GM18505 (cell line): Measurements from ENCODE around the gene COL5A3.

Source experiments
- ATAC-seq: cut with Tn5 transposase; IDR thresholded peaks from one replicate; pipeline ENCODE4 v1.9.1; 2021; ENCODE audit not compliant: unreplicated experiment
- POLR2A ChIP-seq: IDR thresholded peaks from 4 replicates; pipeline ENCODE4 v1.6.1; 2011; ENCODE audit warnings: borderline replicate concordance; ENCODE audit not compliant: insufficient read depth, insufficient read length; ENCODE audit errors: extremely low read depth

Gene COL5A3

GRCh38 chr19:10021863-10022262 lies 11.6 kb upstream of the COL5A3 start:
- ATAC-seq: no peak
- no peak for TF ChIP-seq POLR2A

- no peak for ATAC-seq
- no peak for TF ChIP-seq POLR2A
Measured at GRCh38 chr19:10021446-10021845, 11.1 kb upstream of the COL5A3 start.

- ATAC-seq: no peak
- TF ChIP-seq POLR2A: no peak
Measured at GRCh38 chr19:10020851-10021250, 10.5 kb upstream of the COL5A3 start.

GRCh38 chr19:10019246-10019645 lies 8.9 kb upstream of the COL5A3 start:
- TF ChIP-seq POLR2A: no peak
- ATAC-seq: no peak

GRCh38 chr19:10018786-10019185 lies 8.5 kb upstream of the COL5A3 start:
- ATAC-seq: no peak
- no peak for TF ChIP-seq POLR2A

- TF ChIP-seq POLR2A: no peak
- ATAC-seq: no peak
Measured at GRCh38 chr19:10018263-10018662, 8.0 kb upstream of the COL5A3 start.

- ATAC-seq: no peak
- no peak for TF ChIP-seq POLR2A
Measured at GRCh38 chr19:10013834-10014618, 3.7 kb upstream of the COL5A3 start.

GRCh38 chr19:10013316-10013715 lies 3.0 kb upstream of the COL5A3 start, which contains the start of gene RDH8:
RDH8 (plus strand) TSS chr19:10013483; CDS start chr19:10013498, 15 bp downstream.
- no peak for TF ChIP-seq POLR2A
- ATAC-seq: no peak

- TF ChIP-seq POLR2A: no peak
- no peak for ATAC-seq
Measured at GRCh38 chr19:10011974-10012373, 1.7 kb upstream of the COL5A3 start.

GRCh38 chr19:10010939-10011338 lies 635 bp upstream of the COL5A3 start:
- no peak for TF ChIP-seq POLR2A
- ATAC-seq: no peak

GRCh38 chr19:10009714-10010224 lies 535 bp downstream of the COL5A3 start:
- TF ChIP-seq POLR2A: no peak
- ATAC-seq: no peak

GRCh38 chr19:10008184-10008765 lies 2.0 kb downstream of the COL5A3 start:
- no peak for TF ChIP-seq POLR2A
- ATAC-seq: no peak

GRCh38 chr19:10007371-10008183 lies 2.7 kb downstream of the COL5A3 start:
- ATAC-seq: no peak
- TF ChIP-seq POLR2A: no peak
